HUDEP-2 (cell line): Measurements from ENCODE around the gene RLN2.

Experiments used
- DNase-seq, 76 experiments: peaks; one replicate each; lab custom pipeline; 2025; ENCODE audit not compliant: unreplicated experiment in 76 of 76; lab: John Stamatoyannopoulos, UW

The RLN2 gene

GRCh38 chr9:5274770-5275169, 29.7 kb downstream of the RLN2 start:
- DNase-seq: no peak

GRCh38 chr9:5269249-5269715, 35.2 kb downstream of the RLN2 start:
- no peak for DNase-seq

DNA sequence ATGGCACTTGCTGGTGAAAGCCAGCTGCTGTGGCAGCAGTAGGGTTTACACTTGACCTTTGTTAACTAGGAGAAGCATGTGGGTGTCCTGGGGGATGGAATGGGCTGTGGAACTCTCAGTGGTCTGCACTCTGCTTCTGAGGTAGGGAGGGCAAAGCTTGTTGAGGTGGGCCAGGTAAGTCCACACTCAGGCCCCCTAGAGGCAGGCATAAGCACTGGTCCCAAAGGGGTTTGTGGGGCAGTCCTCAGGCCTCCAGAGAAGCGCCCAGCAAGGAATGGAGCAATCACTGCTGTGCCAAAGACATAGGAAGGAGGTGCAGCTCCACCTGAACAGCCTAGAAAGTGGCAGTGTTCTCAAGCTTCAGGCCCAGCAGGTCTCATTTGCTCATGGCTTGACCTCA, 38.6 kb downstream of the RLN2 start:
- DNase-seq: no peak

DNA sequence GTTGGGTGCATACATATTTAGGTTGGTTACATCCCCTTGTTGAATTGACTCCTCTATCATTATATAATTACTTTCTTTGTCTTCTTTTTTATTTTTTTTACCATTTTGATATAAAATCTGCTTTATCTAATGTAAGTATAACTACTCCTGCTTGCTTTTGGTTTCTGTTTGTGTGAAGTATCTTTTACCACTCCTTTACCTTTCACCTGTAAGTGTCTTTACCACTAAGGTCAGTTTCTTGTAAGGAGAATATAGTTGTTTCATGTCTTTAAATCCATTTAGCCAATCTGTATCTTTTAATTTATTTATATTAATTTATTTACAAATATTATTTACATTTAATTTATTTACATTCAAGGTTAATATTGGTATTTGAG, 40.3 kb downstream of the RLN2 start:
- DNase-seq: no peak

- peak in 9 of 76 experiments; percentile 2 to 30 (median 10) for DNase-seq
These were observed 40.9 kb downstream of the RLN2 start for GRCh38 chr9:5263351-5264218.
